Measurements from ENCODE around the gene SFT2D1. TPM values are rescaled to one million over a fixed set of nuclear protein-coding genes. Genes with fewer than 3 reads are reported as not detected.

The SFT2D1 gene
- total RNA-seq, 2 experiments from 2014 or later: 39.0 to 42.6 TPM

DNA sequence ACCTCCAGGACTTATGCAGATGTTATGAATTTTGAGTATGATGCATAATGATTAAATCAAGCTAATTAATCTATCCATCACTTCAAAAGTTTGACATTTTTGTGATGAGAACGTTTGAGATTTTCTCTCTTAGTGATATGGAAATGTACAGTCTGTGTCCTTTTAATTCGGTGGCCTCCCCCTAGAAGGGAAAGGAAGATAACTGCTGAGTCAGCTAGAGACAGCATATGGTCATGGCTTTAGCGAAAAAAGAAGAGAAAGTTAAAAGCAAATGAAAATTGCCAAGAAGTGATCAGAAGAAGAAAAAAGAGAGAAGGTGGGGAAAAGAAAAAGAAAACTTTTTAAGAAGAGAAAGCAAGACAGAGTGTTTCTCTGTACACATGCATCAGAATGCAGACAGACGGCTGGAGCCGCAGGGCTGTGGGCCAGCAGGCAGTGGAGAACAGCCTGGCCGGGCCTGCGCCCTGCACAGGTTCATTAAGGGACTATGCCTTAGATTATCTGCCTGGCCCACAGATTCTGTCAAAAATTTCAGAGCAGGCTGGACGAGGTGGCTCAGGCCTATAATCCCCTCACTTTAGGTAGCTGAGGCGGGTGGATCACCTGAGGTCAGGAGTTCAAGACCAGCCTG lies 41.9 kb downstream of the SFT2D1 start:
- ChIA-PET POLR2A (no interaction called here), CTCF (interaction anchor here (0.8 to 1.2 kb wide), 2 partner anchors 10 to 100 kb away, joined by 3 read pairs; no protein-coding TSS in a partner anchor)
- Mint-ChIP-seq H3K4me3 (no peak overlapping the region), H3K27ac (no peak overlapping the region), H3K27me3 (peaks cover 28% of the 10 kb centered on the region), H3K36me3 (ENCODE audit: low read depth) (no peaks in the 10 kb centered on the region), H3K9me3 (no peaks in the 10 kb centered on the region), H3K4me1 (ENCODE audit: low read depth) (no peaks in the 10 kb centered on the region)
- ATAC-seq (no peak), DNase-seq (no peak)
- intact Hi-C loops (cut with micrococcal nuclease): no loop called here
- TF ChIP-seq, protein P1, sequence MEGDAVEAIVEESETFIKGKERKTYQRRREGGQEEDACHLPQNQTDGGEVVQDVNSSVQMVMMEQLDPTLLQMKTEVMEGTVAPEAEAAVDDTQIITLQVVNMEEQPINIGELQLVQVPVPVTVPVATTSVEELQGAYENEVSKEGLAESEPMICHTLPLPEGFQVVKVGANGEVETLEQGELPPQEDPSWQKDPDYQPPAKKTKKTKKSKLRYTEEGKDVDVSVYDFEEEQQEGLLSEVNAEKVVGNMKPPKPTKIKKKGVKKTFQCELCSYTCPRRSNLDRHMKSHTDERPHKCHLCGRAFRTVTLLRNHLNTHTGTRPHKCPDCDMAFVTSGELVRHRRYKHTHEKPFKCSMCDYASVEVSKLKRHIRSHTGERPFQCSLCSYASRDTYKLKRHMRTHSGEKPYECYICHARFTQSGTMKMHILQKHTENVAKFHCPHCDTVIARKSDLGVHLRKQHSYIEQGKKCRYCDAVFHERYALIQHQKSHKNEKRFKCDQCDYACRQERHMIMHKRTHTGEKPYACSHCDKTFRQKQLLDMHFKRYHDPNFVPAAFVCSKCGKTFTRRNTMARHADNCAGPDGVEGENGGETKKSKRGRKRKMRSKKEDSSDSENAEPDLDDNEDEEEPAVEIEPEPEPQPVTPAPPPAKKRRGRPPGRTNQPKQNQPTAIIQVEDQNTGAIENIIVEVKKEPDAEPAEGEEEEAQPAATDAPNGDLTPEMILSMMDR (IDR thresholded peaks at IDR 0.05): no peak

GRCh38 chr6:166297606-166298005 lies 44.7 kb downstream of the SFT2D1 start:
- intact Hi-C loops (cut with micrococcal nuclease): no loop called here
- ChIA-PET CTCF (interaction anchor here (2.1 kb wide), 1 partner anchor 84 kb away, joined by 6 read pairs; no protein-coding TSS in a partner anchor), POLR2A (interaction anchor here (1.2 kb wide), 1 partner anchor 28 kb away, joined by 3 read pairs; no protein-coding TSS in a partner anchor)
- Mint-ChIP-seq H3K4me3 (no peak overlapping the region), H3K36me3 (ENCODE audit: low read depth) (no peaks in the 10 kb centered on the region), H3K9me3 (no peaks in the 10 kb centered on the region), H3K4me1 (ENCODE audit: low read depth) (peaks cover 5% of the 10 kb centered on the region), H3K27ac (no peak overlapping the region), H3K27me3 (peaks cover 15% of the 10 kb centered on the region)
- ATAC-seq: no peak
- TF ChIP-seq, protein P1 (IDR thresholded peaks at IDR 0.05): no peak
- DNase-seq: no peak

- Mint-ChIP-seq H3K27me3 (peaks cover 14% of the 10 kb centered on the region), H3K4me3 (no peak overlapping the region), H3K36me3 (ENCODE audit: low read depth) (no peaks in the 10 kb centered on the region), H3K9me3 (no peaks in the 10 kb centered on the region), H3K4me1 (ENCODE audit: low read depth) (peaks cover 5% of the 10 kb centered on the region), H3K27ac (no peak overlapping the region)
- ATAC-seq (no peak), DNase-seq (no peak)
- intact Hi-C loops (cut with micrococcal nuclease): no loop called here
- TF ChIP-seq, protein P1 (IDR thresholded peaks at IDR 0.05): no peak
- ChIA-PET POLR2A (interaction anchor here (1.2 kb wide), 1 partner anchor 30 kb away, joined by 3 read pairs; no protein-coding TSS in a partner anchor), CTCF (interaction anchor here (1.1 to 3.3 kb wide), 6 partner anchors 15 to 104 kb away, joined by 3 to 12 read pairs (median 5); no protein-coding TSS in a partner anchor)
Observed at GRCh38 chr6:166296035-166296883, 46.1 kb downstream of the SFT2D1 start.

DNA sequence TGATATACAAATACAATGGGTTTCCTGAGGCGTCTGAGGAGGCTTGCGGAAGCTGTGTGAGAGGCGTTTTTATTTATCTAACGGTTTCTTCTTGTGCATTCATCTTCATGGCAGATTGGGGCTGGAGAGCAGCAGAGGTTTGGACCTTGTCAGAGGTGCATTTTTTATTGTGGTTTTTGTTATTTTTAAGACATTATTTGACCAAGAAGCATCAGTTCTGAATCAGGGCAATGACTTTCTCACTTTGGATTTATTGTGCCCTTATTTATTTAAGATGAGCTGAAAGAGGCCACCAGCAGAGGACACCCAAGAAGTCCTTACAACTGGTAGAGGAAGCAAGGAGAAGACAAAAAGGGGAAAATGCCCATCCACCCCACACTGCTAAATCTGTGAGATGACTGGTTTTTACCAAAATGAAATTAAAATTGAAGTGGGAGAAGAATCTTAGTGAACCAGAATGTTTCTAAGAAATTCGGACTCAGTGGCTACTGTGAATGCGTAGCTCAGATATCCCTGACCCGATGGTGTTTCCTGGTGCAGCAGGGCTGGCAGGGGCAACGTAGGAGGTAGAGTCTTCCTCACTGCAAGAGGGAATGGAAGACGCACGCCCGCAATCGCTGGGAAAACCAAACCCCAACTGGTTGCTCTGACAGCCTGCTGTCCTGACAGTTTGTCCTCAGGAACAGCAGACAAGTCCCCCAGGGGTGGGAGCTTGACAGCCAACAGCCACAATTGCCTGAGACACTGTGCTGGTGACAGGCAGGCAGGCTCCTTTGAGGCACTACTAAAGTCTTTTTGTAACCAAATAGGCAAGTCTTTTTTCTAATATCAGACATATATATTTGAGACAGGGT lies 48.4 kb downstream of the SFT2D1 start:
- Mint-ChIP-seq H3K9me3 (no peaks in the 10 kb centered on the region), H3K27me3 (peaks cover 12% of the 10 kb centered on the region)

More for the DNA sequence above, 48.4 kb downstream of the SFT2D1 start:
- TF ChIP-seq, protein P1 (IDR thresholded peaks at IDR 0.05): no peak
- Mint-ChIP-seq H3K27ac (no peak overlapping the region), H3K4me1 (ENCODE audit: low read depth) (peaks cover 5% of the 10 kb centered on the region), H3K36me3 (ENCODE audit: low read depth) (no peaks in the 10 kb centered on the region), H3K4me3 (no peak overlapping the region)
- no peak for DNase-seq
- no peak for ATAC-seq
- intact Hi-C loops (cut with micrococcal nuclease): no loop called here
- POLR2A ChIA-PET: interaction anchor here (0.8 kb wide), 1 partner anchor 84 kb away, joined by 3 read pairs; no protein-coding TSS in a partner anchor
- CTCF ChIA-PET: interaction anchor here (0.9 to 3.3 kb wide), 8 partner anchors 9 to 107 kb away, joined by 3 to 12 read pairs (median 4); no protein-coding TSS in a partner anchor
